PC-3 (cell line): ENCODE measurements around the gene RILPL2. TPM values are rescaled to one million over a fixed set of nuclear protein-coding genes. Genes with fewer than 3 reads are reported as not detected.
"Not testable (repeated sequence)": the region's sequence is repeated elsewhere in the genome, so short reads cannot be mapped to it uniquely, and the experiment has no call there.

ENCODE experiments used
- ATAC-seq: fragments of 200-7000 bp; cut with Tn5 transposase; 2 replicates; pipeline ENCODE4 v1.9.1; 2020; ENCODE audit warnings: mild to moderate bottlenecking, moderate library complexity
- BruUV-seq: library from RNA; stranded (reverse); fragments of 400-500 nt; replicated peaks from 2 replicates; lab custom pipeline; 2021; lab: Mats Ljungman, UMichigan
- CTCF ChIA-PET: fragments of 300-600 bp; sonication (Branson Sonifier 250); formaldehyde crosslinking; loops from one replicate; lab custom pipeline; 2022; ENCODE audit warnings: antibody characterized with exemption; lab: Charles Lee
- POLR2A ChIA-PET: fragments of 300-600 bp; sonication (Branson Sonifier 250); formaldehyde crosslinking; loops from one replicate; lab custom pipeline; 2022; ENCODE audit warnings: antibody characterized with exemption; ENCODE audit not compliant: unreplicated experiment; lab: Charles Lee
- DNase-seq: peaks from one replicate; pipeline ENCODE4 v3.0.0-alpha.2; 2015
- H2AFZ ChIP-seq: fragments of 300-600 bp; sonication (generic); 2 replicates; pipeline ENCODE4 v1.6.0; 2016; ENCODE audit warnings: antibody characterized with exemption, low read length
- H3F3A ChIP-seq: fragments of 300-600 bp; sonication (generic); one replicate; pipeline ENCODE4 v1.6.0; 2017; ENCODE audit warnings: antibody characterized with exemption, low read length, control low read depth, mild to moderate bottlenecking; ENCODE audit not compliant: unreplicated experiment
- H3K27ac ChIP-seq: fragments of 300-600 bp; sonication (generic); 2 replicates; pipeline ENCODE4 v1.5.1; 2016; ENCODE audit warnings: mild to moderate bottlenecking, low read length
- H3K27me3 ChIP-seq: fragments of 300-600 bp; sonication (generic); 2 replicates; pipeline ENCODE4 v1.6.1; 2016; ENCODE audit warnings: low read length, mixed read lengths
- H3K36me3 ChIP-seq: fragments of 300-600 bp; sonication (generic); 2 replicates; pipeline ENCODE4 v1.6.1; 2016; ENCODE audit warnings: low read depth, mixed run types, low read length, mixed read lengths
- H3K4me1 ChIP-seq: fragments of 300-600 bp; sonication (generic); 2 replicates; pipeline ENCODE4 v1.5.1; 2016; ENCODE audit warnings: low read length; ENCODE audit not compliant: insufficient read depth
- H3K4me2 ChIP-seq: fragments of 300-600 bp; sonication (generic); 2 replicates; pipeline ENCODE4 v1.6.0; 2016; ENCODE audit warnings: low read length
- H3K4me3 ChIP-seq: fragments of 300-600 bp; sonication (generic); 2 replicates; pipeline ENCODE4 v1.5.1; 2016; ENCODE audit warnings: mild to moderate bottlenecking, low read length, mixed read lengths
- H3K79me2 ChIP-seq: fragments of 300-600 bp; sonication (generic); 2 replicates; pipeline ENCODE4 v1.6.1; 2017; ENCODE audit warnings: low read length, mixed read lengths
- H3K9ac ChIP-seq: fragments of 300-600 bp; sonication (generic); 2 replicates; pipeline ENCODE4 v1.6.0; 2016; ENCODE audit warnings: mild to moderate bottlenecking, low read length
- H3K9me2 ChIP-seq: fragments of 300-600 bp; sonication (generic); replicated peaks from 2 replicates; pipeline ENCODE4 v1.6.1; 2016; ENCODE audit warnings: mixed run types, low read length, mixed read lengths
- H3K9me3 ChIP-seq: fragments of 300-600 bp; sonication (generic); 2 replicates; pipeline ENCODE4 v1.6.1; 2016; ENCODE audit warnings: low read length, mixed read lengths
- H4K20me1 ChIP-seq: fragments of 300-600 bp; sonication (generic); 2 replicates; pipeline ENCODE4 v1.6.1; 2016; ENCODE audit warnings: low read length, mixed read lengths
- EZH2 ChIP-seq: fragments of 300-600 bp; sonication (generic); IDR thresholded peaks from one replicate; pipeline ENCODE4 v1.6.1; 2017; ENCODE audit warnings: antibody characterized with exemption, mild to moderate bottlenecking, low read length; ENCODE audit not compliant: unreplicated experiment
- EZH2phosphoT487 ChIP-seq: fragments of 300-600 bp; sonication (generic); IDR thresholded peaks from 2 replicates; pipeline ENCODE4 v1.6.1; 2018; ENCODE audit warnings: mild to moderate bottlenecking, antibody characterized with exemption, low read length, borderline replicate concordance
- intact Hi-C: fragments of 100-400 bp; cut with micrococcal nuclease; formaldehyde crosslinking; loops from 2 replicates; pipeline ENCODE4 v1.9.0; 2023
- total RNA-seq: library from RNA; depleted of rRNA; stranded (reverse); fragments of >200 nt; gene quantifications from 2 replicates; pipeline ENCODE4 v1.2.3, GENCODE V29; 2014
- TF ChIP-seq, protein P1 (sequence below): fragments of 300-600 bp; sonication (generic); conservative IDR thresholded peaks from 2 replicates; pipeline ENCODE4 v1.5.1; 2017; ENCODE audit warnings: antibody characterized with exemption, low read depth, mild to moderate bottlenecking, low read length

The RILPL2 gene
- total RNA-seq, 1 experiment from 2014 or later, result 2.2 TPM

DNA sequence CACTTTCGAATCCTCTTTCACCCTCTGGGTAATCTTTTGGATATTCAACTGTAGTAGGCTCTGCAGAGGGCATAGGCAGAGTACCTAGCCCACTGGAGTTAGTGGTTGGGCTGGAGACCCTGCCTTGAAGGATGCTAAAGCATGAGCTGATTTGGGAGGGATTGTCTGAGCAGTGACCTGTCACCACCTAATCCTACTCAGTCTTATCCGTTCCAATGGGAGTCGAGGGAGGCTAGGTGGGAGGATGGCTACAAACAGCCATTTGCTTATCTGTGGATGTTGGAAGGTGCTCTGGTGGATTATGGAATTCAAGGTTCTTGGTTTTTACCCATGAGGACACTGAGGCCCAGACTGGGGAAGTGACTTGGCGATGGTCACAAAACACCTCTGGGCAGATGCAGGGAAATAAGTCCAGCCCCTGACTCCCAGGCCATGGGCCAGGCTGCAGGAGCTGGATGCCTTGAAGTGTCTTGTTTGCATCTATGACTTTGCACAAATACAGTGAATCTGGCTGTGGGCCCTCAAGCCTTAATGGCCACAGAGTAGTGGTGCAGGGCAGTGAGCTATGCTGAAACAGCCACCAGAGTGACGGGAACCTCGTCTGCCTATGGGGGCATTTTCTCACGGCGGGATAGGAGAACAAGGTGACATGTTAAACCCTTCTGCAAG is 48.8 kb downstream of the RILPL2 start:
- 0 out of 2 replicates have a peak overlapping the region, but pooled peaks have one; percentile 34 for H3K9ac ChIP-seq
- ATAC-seq, result no peak
- CTCF ChIA-PET, result no interaction called here

GRCh38 chr12:123385536-123385935 is 50.9 kb downstream of the RILPL2 start:
- POLR2A ChIA-PET, result not testable (repeated sequence)

More for the DNA sequence above, 48.8 kb downstream of the RILPL2 start:
- intact Hi-C loops, result no loop called here
- Histone ChIP-seq H3K9me3 (no peaks in the 10 kb centered on the region), H2AFZ (peak overlapping the region; percentile 90; the same call in 1 of the 2 replicates), H3K4me3 (peak overlapping the region; percentile 83), H3K27me3 (no peaks in the 10 kb centered on the region), H3K36me3 (peaks cover 20% of the 10 kb centered on the region; the same call in 1 of the 2 replicates), H3K9me2 (no peaks in the 10 kb centered on the region), H4K20me1 (no peaks in the 10 kb centered on the region), H3K79me2 (peaks cover 73% of the 10 kb centered on the region), H3K27ac (peak overlapping the region; percentile 41; the same call in 1 of the 2 replicates), H3F3A (no peaks in the 10 kb centered on the region), H3K4me2 (peak overlapping the region; percentile 96), H3K4me1 (peaks cover 27% of the 10 kb centered on the region)
- no TSS peak for BruUV-seq
- no peak for TF ChIP-seq EZH2
- no peak for TF ChIP-seq EZH2phosphoT487
- TF ChIP-seq, protein P1, sequence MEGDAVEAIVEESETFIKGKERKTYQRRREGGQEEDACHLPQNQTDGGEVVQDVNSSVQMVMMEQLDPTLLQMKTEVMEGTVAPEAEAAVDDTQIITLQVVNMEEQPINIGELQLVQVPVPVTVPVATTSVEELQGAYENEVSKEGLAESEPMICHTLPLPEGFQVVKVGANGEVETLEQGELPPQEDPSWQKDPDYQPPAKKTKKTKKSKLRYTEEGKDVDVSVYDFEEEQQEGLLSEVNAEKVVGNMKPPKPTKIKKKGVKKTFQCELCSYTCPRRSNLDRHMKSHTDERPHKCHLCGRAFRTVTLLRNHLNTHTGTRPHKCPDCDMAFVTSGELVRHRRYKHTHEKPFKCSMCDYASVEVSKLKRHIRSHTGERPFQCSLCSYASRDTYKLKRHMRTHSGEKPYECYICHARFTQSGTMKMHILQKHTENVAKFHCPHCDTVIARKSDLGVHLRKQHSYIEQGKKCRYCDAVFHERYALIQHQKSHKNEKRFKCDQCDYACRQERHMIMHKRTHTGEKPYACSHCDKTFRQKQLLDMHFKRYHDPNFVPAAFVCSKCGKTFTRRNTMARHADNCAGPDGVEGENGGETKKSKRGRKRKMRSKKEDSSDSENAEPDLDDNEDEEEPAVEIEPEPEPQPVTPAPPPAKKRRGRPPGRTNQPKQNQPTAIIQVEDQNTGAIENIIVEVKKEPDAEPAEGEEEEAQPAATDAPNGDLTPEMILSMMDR, result no peak
- DNase-seq, result no peak
- POLR2A ChIA-PET, result no interaction called here

GRCh38 chr12:123384994-123385376 is 51.5 kb downstream of the RILPL2 start:
- TF ChIP-seq EZH2phosphoT487 (no peak), EZH2 (no peak)
- peak; percentile 68 for DNase-seq
- Histone ChIP-seq H3K4me3 (peak overlapping the region; percentile 93), H3K4me2 (peak overlapping the region; percentile 97), H3K4me1 (peaks cover 20% of the 10 kb centered on the region), H3K9me3 (no peaks in the 10 kb centered on the region), H2AFZ (peak overlapping the region; percentile 91; the same call in 1 of the 2 replicates), H3K27ac (no peak overlapping the region), H4K20me1 (no peaks in the 10 kb centered on the region), H3K79me2 (peaks cover 46% of the 10 kb centered on the region), H3K9ac (peak overlapping the region; percentile 62; the same call in 1 of the 2 replicates), H3K36me3 (no peaks in the 10 kb centered on the region), H3K9me2 (no peaks in the 10 kb centered on the region), H3K27me3 (no peaks in the 10 kb centered on the region), H3F3A (no peaks in the 10 kb centered on the region)
- ChIA-PET CTCF (no interaction called here), POLR2A (no interaction called here)
- ATAC-seq, result no peak
- BruUV-seq, result no TSS peak
- intact Hi-C loops, result loop anchor here (5.0 kb wide), 1 partner anchor 197 kb away; the partner anchor contains the start of gene TMED2

More at GRCh38 chr12:123385536-123385935, 50.9 kb downstream of the RILPL2 start:
- Histone ChIP-seq H3K4me1 (peaks cover 26% of the 10 kb centered on the region), H3K4me2 (peak overlapping the region; percentile 97), H3K79me2 (peaks cover 52% of the 10 kb centered on the region)
- H3K4me3 ChIP-seq, H3K27me3 ChIP-seq, DNase-seq, H4K20me1 ChIP-seq, H3K9me3 ChIP-seq, BruUV-seq, intact Hi-C loops, H3K9ac ChIP-seq, ATAC-seq, H3K36me3 ChIP-seq, CTCF ChIA-PET, H2AFZ ChIP-seq, H3F3A ChIP-seq, H3K27ac ChIP-seq, H3K9me2 ChIP-seq: not testable (repeated sequence)
